ENCODE data around the gene CACNA2D2.

DNA sequence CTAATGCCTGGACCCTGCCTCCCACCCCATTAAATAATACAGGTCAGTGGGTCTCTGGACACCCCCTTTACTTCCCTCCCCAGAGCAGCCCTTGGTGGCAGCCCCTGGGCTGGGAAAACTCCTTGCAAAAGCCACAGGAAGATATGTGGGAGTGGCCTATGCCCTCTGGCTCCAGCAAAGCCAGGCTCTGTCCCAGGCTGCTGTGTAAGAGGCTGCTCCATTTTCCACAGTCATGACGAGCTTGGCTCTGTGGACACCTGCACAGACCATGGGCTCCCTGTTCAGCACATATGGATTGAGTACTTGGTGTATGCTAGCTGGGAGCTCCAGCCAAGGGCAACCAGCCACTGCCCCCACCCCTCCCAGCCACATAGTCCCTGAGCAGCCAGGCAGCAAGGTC, 13.0 kb downstream of the CACNA2D2 start:
- TF ChIP-seq, protein P1, sequence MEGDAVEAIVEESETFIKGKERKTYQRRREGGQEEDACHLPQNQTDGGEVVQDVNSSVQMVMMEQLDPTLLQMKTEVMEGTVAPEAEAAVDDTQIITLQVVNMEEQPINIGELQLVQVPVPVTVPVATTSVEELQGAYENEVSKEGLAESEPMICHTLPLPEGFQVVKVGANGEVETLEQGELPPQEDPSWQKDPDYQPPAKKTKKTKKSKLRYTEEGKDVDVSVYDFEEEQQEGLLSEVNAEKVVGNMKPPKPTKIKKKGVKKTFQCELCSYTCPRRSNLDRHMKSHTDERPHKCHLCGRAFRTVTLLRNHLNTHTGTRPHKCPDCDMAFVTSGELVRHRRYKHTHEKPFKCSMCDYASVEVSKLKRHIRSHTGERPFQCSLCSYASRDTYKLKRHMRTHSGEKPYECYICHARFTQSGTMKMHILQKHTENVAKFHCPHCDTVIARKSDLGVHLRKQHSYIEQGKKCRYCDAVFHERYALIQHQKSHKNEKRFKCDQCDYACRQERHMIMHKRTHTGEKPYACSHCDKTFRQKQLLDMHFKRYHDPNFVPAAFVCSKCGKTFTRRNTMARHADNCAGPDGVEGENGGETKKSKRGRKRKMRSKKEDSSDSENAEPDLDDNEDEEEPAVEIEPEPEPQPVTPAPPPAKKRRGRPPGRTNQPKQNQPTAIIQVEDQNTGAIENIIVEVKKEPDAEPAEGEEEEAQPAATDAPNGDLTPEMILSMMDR (conservative IDR thresholded peaks at IDR 0.05 in 1 of 2, IDR thresholded peaks at IDR 0.05 in 1 of 2; ENCODE audit: extremely low read depth in 1 of 2, insufficient read depth in 1 of 2, low read depth in 1 of 2, low read length in 2 of 2), result no peak
- no peak for TF ChIP-seq EZH2 (IDR thresholded peaks at IDR 0.05; ENCODE audit: borderline replicate concordance, low read length)

All from mammary epithelial cell (primary cell).